Measurements from ENCODE around the gene PRICKLE2. TPM values are rescaled to one million over a fixed set of nuclear protein-coding genes. Genes with fewer than 3 reads are reported as not detected.

Gene PRICKLE2
- total RNA-seq, 6 experiments from 2014 or later = 2.4 to 4.4 (median 3.3) TPM

- no peak for DNase-seq
- H3K4me1 ChIP-seq = no peaks in the 10 kb centered on the region
- TF ChIP-seq CTCF (IDR thresholded peaks at IDR 0.05) (no peak), POLR2A (IDR thresholded peaks at IDR 0.05) (no peak)
- 44% methylated on average over 2 of the region's 5 CpGs for WGBS (ENCODE audit: insufficient coverage, low coverage, low lambda C conversion rate, missing lambda C conversion rate)
- intact Hi-C loops (cut with DNase I) = no loop called here
- H3K27me3 ChIP-seq = no peaks in the 10 kb centered on the region
- ATAC-seq = no peak
- no peaks in the 10 kb centered on the region for H3K9me3 ChIP-seq
- H3K36me3 ChIP-seq = no peaks in the 10 kb centered on the region
- H3K27ac ChIP-seq = no peak overlapping the region
- no peak overlapping the region for H3K4me3 ChIP-seq
These were observed 118.1 kb downstream of the PRICKLE2 start for GRCh38 chr3:64107190-64107589.

- ATAC-seq (no peak), DNase-seq (no peak)
- Histone ChIP-seq H3K9me3 (no peaks in the 10 kb centered on the region), H3K4me3 (no peak overlapping the region), H3K4me1 (no peaks in the 10 kb centered on the region), H3K36me3 (no peaks in the 10 kb centered on the region), H3K27me3 (no peaks in the 10 kb centered on the region), H3K27ac (no peak overlapping the region)
- TF ChIP-seq CTCF (IDR thresholded peaks at IDR 0.05) (no peak), POLR2A (IDR thresholded peaks at IDR 0.05) (no peak)
- intact Hi-C loops (cut with DNase I) = no loop called here
These were observed 119.5 kb downstream of the PRICKLE2 start for GRCh38 chr3:64105816-64106215.

GRCh38 chr3:64104691-64105111 lies 120.6 kb downstream of the PRICKLE2 start:
- Histone ChIP-seq H3K4me3 (no peak overlapping the region), H3K27ac (no peak overlapping the region), H3K9me3 (no peaks in the 10 kb centered on the region), H3K36me3 (no peaks in the 10 kb centered on the region), H3K27me3 (no peaks in the 10 kb centered on the region), H3K4me1 (no peaks in the 10 kb centered on the region)
- intact Hi-C loops (cut with DNase I) = no loop called here
- WGBS (ENCODE audit: insufficient coverage, low coverage, low lambda C conversion rate, missing lambda C conversion rate) = 71% methylated on average over 3 of the region's 3 CpGs
- DNase-seq (no peak), ATAC-seq (no peak)
- no peak for TF ChIP-seq CTCF (IDR thresholded peaks at IDR 0.05)
- no peak for TF ChIP-seq POLR2A (IDR thresholded peaks at IDR 0.05)

- intact Hi-C loops (cut with DNase I) = no loop called here
- H3K4me1 ChIP-seq = no peaks in the 10 kb centered on the region
- H3K36me3 ChIP-seq = no peaks in the 10 kb centered on the region
- 62% methylated on average over 3 of the region's 3 CpGs for WGBS (ENCODE audit: insufficient coverage, low coverage, low lambda C conversion rate, missing lambda C conversion rate)
- ATAC-seq = no peak
- TF ChIP-seq POLR2A (IDR thresholded peaks at IDR 0.05) (no peak), CTCF (IDR thresholded peaks at IDR 0.05) (no peak)
- no peak overlapping the region for H3K4me3 ChIP-seq
- no peaks in the 10 kb centered on the region for H3K27me3 ChIP-seq
- no peaks in the 10 kb centered on the region for H3K9me3 ChIP-seq
- no peak for DNase-seq
- no peak overlapping the region for H3K27ac ChIP-seq
These were observed 121.3 kb downstream of the PRICKLE2 start for GRCh38 chr3:64104006-64104405.

GRCh38 chr3:64103131-64103530 lies 122.1 kb downstream of the PRICKLE2 start:
- H3K27ac ChIP-seq = no peak overlapping the region
- H3K4me3 ChIP-seq = no peak overlapping the region
- DNase-seq = no peak
- no peak for ATAC-seq
- H3K36me3 ChIP-seq = no peaks in the 10 kb centered on the region
- no peaks in the 10 kb centered on the region for H3K4me1 ChIP-seq
- no peak for TF ChIP-seq POLR2A (IDR thresholded peaks at IDR 0.05)
- TF ChIP-seq CTCF (IDR thresholded peaks at IDR 0.05) = no peak
- no peaks in the 10 kb centered on the region for H3K9me3 ChIP-seq
- no peaks in the 10 kb centered on the region for H3K27me3 ChIP-seq
- intact Hi-C loops (cut with DNase I) = no loop called here
- WGBS (ENCODE audit: insufficient coverage, low coverage, low lambda C conversion rate, missing lambda C conversion rate) = 65% methylated on average over 2 of the region's 2 CpGs

All from right lobe of liver (tissue), 6 donors.